Esophagus muscularis mucosa (tissue), 4 donors: ENCODE data around the gene SUGP1. TPM values are rescaled to one million over a fixed set of nuclear protein-coding genes. Genes with fewer than 3 reads are reported as not detected.
A peak's percentile ranks its signal among the peaks of the same experiment; 100 is the strongest.

Experiments
- DNase-seq: peaks from one replicate; pipeline ENCODE4 v3.0.0-alpha.2; 2017; ENCODE audit errors: extremely low spot score
- H3K27ac ChIP-seq, 4 donors: fragments of 200-600 bp; sonication (generic); replicated peaks in 1 of 4; 1 replicate in 3 of 4; 2 replicates in 1 of 4; pipeline ENCODE4 v1.5.1; 2016 to 2019; ENCODE audit warnings: mild to moderate bottlenecking in 1 of 4
- H3K27me3 ChIP-seq, 4 donors: fragments of 200-600 bp; sonication (generic); one replicate each; pipeline versions ENCODE4 v1.5.1 to v1.6.0; 2016 to 2019
- H3K36me3 ChIP-seq, 4 donors: fragments of 200-600 bp; sonication (generic); one replicate each; pipeline ENCODE4 v1.5.1; 2016 to 2019
- H3K4me1 ChIP-seq, 4 donors: fragments of 200-600 bp; sonication (generic); one replicate each; pipeline ENCODE4 v1.5.1; 2016 to 2019
- H3K4me3 ChIP-seq, 4 donors: fragments of 200-600 bp; sonication (generic); 1 replicate in 2 of 4; 2 replicates in 2 of 4; pipeline ENCODE4 v1.5.1; 2016 to 2019; ENCODE audit warnings: mild to moderate bottlenecking in 4 of 4, moderate library complexity in 1 of 4
- H3K9me3 ChIP-seq, 4 donors: fragments of 200-600 bp; sonication (generic); 1 replicate in 3 of 4; 2 replicates in 1 of 4; pipeline ENCODE4 v1.5.1; 2016 to 2019
- CTCF ChIP-seq, 3 experiments: fragments of 200-600 bp in 2 of 3; fragments of 450-650 bp in 1 of 3; sonication (generic) in 2 of 3; IDR thresholded peaks; one replicate each; pipeline ENCODE4 v1.5.1; 2017 to 2019; ENCODE audit warnings: antibody characterized with exemption in 3 of 3, mild to moderate bottlenecking in 2 of 3, moderate library complexity in 1 of 3
- EP300 ChIP-seq: sonication (generic); formaldehyde crosslinking; IDR thresholded peaks from one replicate; pipeline ENCODE4 v1.6.1; 2017; ENCODE audit warnings: antibody characterized with exemption
- POLR2A ChIP-seq: fragments of 450-650 bp; IDR thresholded peaks from one replicate; pipeline ENCODE4 v1.6.1; 2017; ENCODE audit warnings: antibody characterized with exemption, moderate library complexity, mild to moderate bottlenecking, low read depth
- POLR2AphosphoS5 ChIP-seq, 2 donors: sonication (generic); formaldehyde crosslinking; IDR thresholded peaks; one replicate each; pipeline ENCODE4 v1.6.1; 2017; ENCODE audit warnings: antibody characterized with exemption in 2 of 2
- WGBS: methylation state at CpG from one replicate; pipeline ENCODE4 v1.1.5; 2018; 5-methylcytosine and 5-hydroxymethylcytosine counted together
- intact Hi-C: fragments of 100-400 bp; cut with DNase I; formaldehyde crosslinking; loops from one replicate; pipeline ENCODE4 v1.15.1; 2023
- total RNA-seq, 4 donors: library from RNA; depleted of rRNA; stranded (reverse); fragments of >200 nt; gene quantifications; one replicate each; pipeline versions ENCODE4 v1.1.0 to v1.2.1, GENCODE V29; 2016

Gene SUGP1
- total RNA-seq, 4 donors from 2014 or later: 26.0 to 43.8 (median 30.8) TPM

- Histone ChIP-seq H3K4me3 (no peak overlapping the region), H3K27ac (no peak overlapping the region), H3K4me1 (peaks cover 18 to 24% (median 21%) of the 10 kb centered on the region in 4 donors), H3K9me3 (no peaks in the 10 kb centered on the region), H3K36me3 (peaks cover 41 to 94% (median 75%) of the 10 kb centered on the region in 4 donors), H3K27me3 (no peaks in the 10 kb centered on the region)
- TF ChIP-seq POLR2AphosphoS5 (IDR thresholded peaks at IDR 0.05) (no peak), POLR2A (no peak), CTCF (IDR thresholded peaks at IDR 0.05) (no peak), EP300 (no peak)
- 93% methylated on average over 8 of the region's 8 CpGs for WGBS
- intact Hi-C loops: no loop called here
- no peak for DNase-seq
Observed at GRCh38 chr19:19327672-19328071, 7.4 kb upstream of the SUGP1 start.

- intact Hi-C loops: no loop called here
- no peak for DNase-seq
- H3K4me1 ChIP-seq: peaks cover 39 to 49% (median 43%) of the 10 kb centered on the region in 4 donors
- no peak for TF ChIP-seq EP300
- no peak for TF ChIP-seq POLR2A
- no peak for TF ChIP-seq POLR2AphosphoS5 (IDR thresholded peaks at IDR 0.05)
- TF ChIP-seq CTCF (IDR thresholded peaks at IDR 0.05): no peak
- H3K4me3 ChIP-seq: no peak overlapping the region
- H3K9me3 ChIP-seq: no peaks in the 10 kb centered on the region
- 87% methylated on average over 7 of the region's 7 CpGs for WGBS
- no peak overlapping the region for H3K27ac ChIP-seq
- no peaks in the 10 kb centered on the region for H3K27me3 ChIP-seq
- H3K36me3 ChIP-seq: peaks cover 26 to 62% (median 43%) of the 10 kb centered on the region in 4 donors
Observed at GRCh38 chr19:19324059-19324770, 3.9 kb upstream of the SUGP1 start.

- intact Hi-C loops: no loop called here
- Histone ChIP-seq H3K4me1 (peaks cover 43 to 56% (median 48%) of the 10 kb centered on the region in 4 donors), H3K4me3 (peak overlapping the region; percentile 75 to 98 (median 90)), H3K27me3 (no peaks in the 10 kb centered on the region), H3K9me3 (no peaks in the 10 kb centered on the region), H3K27ac (peak overlapping the region; percentile 86 to 92 (median 89)), H3K36me3 (peaks cover 24 to 39% (median 29%) of the 10 kb centered on the region in 4 donors)
- no peak for DNase-seq
- WGBS: no CpG with 5 or more reads among the region's 34 CpGs
- TF ChIP-seq CTCF (IDR thresholded peaks at IDR 0.05) (no peak), POLR2AphosphoS5 (IDR thresholded peaks at IDR 0.05) (no peak), POLR2A (no peak), EP300 (no peak)
Observed at GRCh38 chr19:19321141-19321577, 850 bp upstream of the SUGP1 start.

GRCh38 chr19:19319732-19320360, 463 bp downstream of the SUGP1 start:
- no peak for DNase-seq
- intact Hi-C loops: loop anchor here (10.0 kb wide), 1 partner anchor 125 kb away; the partner anchor contains the start of genes BORCS8 and RFXANK
- peaks cover 43 to 56% (median 48%) of the 10 kb centered on the region in 4 donors for H3K4me1 ChIP-seq

More at GRCh38 chr19:19319732-19320360, 463 bp downstream of the SUGP1 start:
- peak overlapping the region; percentile 86 to 92 (median 89) for H3K27ac ChIP-seq
- H3K36me3 ChIP-seq: peaks cover 21 to 39% (median 31%) of the 10 kb centered on the region in 4 donors
- no peak for TF ChIP-seq POLR2AphosphoS5 (IDR thresholded peaks at IDR 0.05)
- TF ChIP-seq POLR2A: no peak
- TF ChIP-seq CTCF (IDR thresholded peaks at IDR 0.05): no peak
- TF ChIP-seq EP300: no peak
- peak overlapping the region; percentile 75 to 98 (median 90) for H3K4me3 ChIP-seq
- H3K27me3 ChIP-seq: no peaks in the 10 kb centered on the region
- H3K9me3 ChIP-seq: no peaks in the 10 kb centered on the region
- 9% methylated on average over 24 of the region's 32 CpGs for WGBS
